Tongue (tissue), 2 donors: ENCODE results near the gene PRPF6. TPM values are rescaled to one million over a fixed set of nuclear protein-coding genes. Genes with fewer than 3 reads are reported as not detected.
"Not testable (repeated sequence)": the region's sequence is repeated elsewhere in the genome, so short reads cannot be mapped to it uniquely, and the experiment has no call there.

Experiments used
- DNase-seq: peaks from one replicate; pipeline ENCODE4 v3.0.0-alpha.2; 2015
- total RNA-seq: library from RNA; depleted of rRNA; stranded (reverse); fragments of >200 nt; gene quantifications from one replicate; pipeline ENCODE4 v1.2.3, GENCODE V29; 2014

PRPF6 gene
- total RNA-seq, 1 donor from 2014 or later = 62.5 TPM

- not testable (repeated sequence) for DNase-seq
These were observed 20.0 kb upstream of the PRPF6 start for GRCh38 chr20:63960654-63961621.

GRCh38 chr20:63961664-63962425 is 19.1 kb upstream of the PRPF6 start:
- DNase-seq = no peak

GRCh38 chr20:63962426-63963347 is 18.2 kb upstream of the PRPF6 start:
- DNase-seq = no peak

GRCh38 chr20:63963348-63963741 is 17.6 kb upstream of the PRPF6 start:
- DNase-seq = no peak

- DNase-seq = no peak
These were observed 17.1 kb upstream of the PRPF6 start for GRCh38 chr20:63963784-63964301.

GRCh38 chr20:63964412-63964811 is 16.5 kb upstream of the PRPF6 start:
- no peak for DNase-seq

GRCh38 chr20:63966172-63966943 is 14.6 kb upstream of the PRPF6 start:
- DNase-seq = no peak

GRCh38 chr20:63966944-63967322 is 14.0 kb upstream of the PRPF6 start:
- DNase-seq = no peak

GRCh38 chr20:63967330-63968135 is 13.4 kb upstream of the PRPF6 start:
- no peak for DNase-seq

- no peak for DNase-seq
These were observed 12.6 kb upstream of the PRPF6 start for GRCh38 chr20:63968136-63968927.

GRCh38 chr20:63968928-63969760 is 11.8 kb upstream of the PRPF6 start:
- DNase-seq = peak; percentile 40

GRCh38 chr20:63969838-63970713 is 10.9 kb upstream of the PRPF6 start, which contains the start of gene ZNF512B:
ZNF512B (minus strand) TSS chr20:63969930; CDS start chr20:63967950, 1,980 bp downstream.
- peak; percentile 86 for DNase-seq

- no peak for DNase-seq
These were observed 10.1 kb upstream of the PRPF6 start for GRCh38 chr20:63970714-63971431.

GRCh38 chr20:63971960-63972311 is 9.0 kb upstream of the PRPF6 start:
- DNase-seq = not testable (repeated sequence)

- DNase-seq = no peak
These were observed 8.4 kb upstream of the PRPF6 start for GRCh38 chr20:63972312-63973159.

GRCh38 chr20:63973160-63973479 is 7.8 kb upstream of the PRPF6 start:
- DNase-seq = no peak
